ENCODE results near the gene PRND.
"Not testable (repeated sequence)": the region's sequence is repeated elsewhere in the genome, so short reads cannot be mapped to it uniquely, and the experiment has no call there.

PRND gene

GRCh38 chr20:4769328-4769727 is 47.6 kb downstream of the PRND start:
- DNase-seq (ENCODE audit: low spot score) (no peak), ATAC-seq (ENCODE audit: low read depth) (no peak)
- no peaks in the 10 kb centered on the region for H3K36me3 ChIP-seq (ENCODE audit: low read depth)
- no peak overlapping the region for H3K4me3 ChIP-seq (ENCODE audit: severe bottlenecking)
- H3K4me1 ChIP-seq (ENCODE audit: insufficient read depth, poor library complexity, severe bottlenecking) = no peaks in the 10 kb centered on the region
- H3K27me3 ChIP-seq (ENCODE audit: insufficient read depth, poor library complexity, severe bottlenecking) = no peaks in the 10 kb centered on the region
- no peaks in the 10 kb centered on the region for H3K9me3 ChIP-seq (ENCODE audit: severe bottlenecking)
- TF ChIP-seq CTCF (IDR thresholded peaks at IDR 0.05; ENCODE audit: poor library complexity, severe bottlenecking) = no peak
- H3K27ac ChIP-seq (ENCODE audit: poor library complexity, severe bottlenecking) = no peak overlapping the region

DNA sequence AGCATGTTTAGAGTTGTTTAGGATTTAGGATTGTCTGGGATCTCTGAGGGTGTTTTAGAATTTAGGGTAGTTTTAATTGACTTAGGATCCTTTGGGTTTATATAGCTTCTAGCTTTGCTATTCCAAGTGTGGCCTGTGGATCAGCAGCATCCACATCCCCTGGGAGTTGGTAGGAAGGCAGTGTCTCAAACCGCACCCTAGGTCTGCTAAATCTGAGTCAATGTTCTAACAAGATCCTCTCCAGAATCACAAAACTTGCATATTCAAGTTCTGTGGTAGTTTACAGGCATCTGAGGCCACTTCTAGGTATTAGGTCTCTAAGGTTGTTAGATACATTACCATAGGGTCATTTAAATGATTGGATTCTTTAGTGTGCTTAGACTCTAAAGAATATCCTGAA is 48.3 kb downstream of the PRND start:
- no peak for DNase-seq (ENCODE audit: low spot score)

GRCh38 chr20:4771004-4771403 is 49.3 kb downstream of the PRND start:
- DNase-seq (ENCODE audit: low spot score) (no peak), ATAC-seq (ENCODE audit: low read depth) (no peak)
- no peaks in the 10 kb centered on the region for H3K27me3 ChIP-seq (ENCODE audit: insufficient read depth, poor library complexity, severe bottlenecking)
- no peak overlapping the region for H3K4me3 ChIP-seq (ENCODE audit: severe bottlenecking)
- no peaks in the 10 kb centered on the region for H3K9me3 ChIP-seq (ENCODE audit: severe bottlenecking)
- no peaks in the 10 kb centered on the region for H3K36me3 ChIP-seq (ENCODE audit: low read depth)
- H3K4me1 ChIP-seq (ENCODE audit: insufficient read depth, poor library complexity, severe bottlenecking) = no peaks in the 10 kb centered on the region
- no peak for TF ChIP-seq CTCF (IDR thresholded peaks at IDR 0.05; ENCODE audit: poor library complexity, severe bottlenecking)
- no peak overlapping the region for H3K27ac ChIP-seq (ENCODE audit: poor library complexity, severe bottlenecking)

More for the DNA sequence above, 48.3 kb downstream of the PRND start:
- no peaks in the 10 kb centered on the region for H3K27me3 ChIP-seq (ENCODE audit: insufficient read depth, poor library complexity, severe bottlenecking)
- H3K9me3 ChIP-seq (ENCODE audit: severe bottlenecking) = no peaks in the 10 kb centered on the region
- H3K27ac ChIP-seq (ENCODE audit: poor library complexity, severe bottlenecking) = no peak overlapping the region
- no peak overlapping the region for H3K4me3 ChIP-seq (ENCODE audit: severe bottlenecking)
- no peak for ATAC-seq (ENCODE audit: low read depth)
- H3K4me1 ChIP-seq (ENCODE audit: insufficient read depth, poor library complexity, severe bottlenecking) = no peaks in the 10 kb centered on the region
- no peak for TF ChIP-seq CTCF (IDR thresholded peaks at IDR 0.05; ENCODE audit: poor library complexity, severe bottlenecking)
- no peaks in the 10 kb centered on the region for H3K36me3 ChIP-seq (ENCODE audit: low read depth)

DNA sequence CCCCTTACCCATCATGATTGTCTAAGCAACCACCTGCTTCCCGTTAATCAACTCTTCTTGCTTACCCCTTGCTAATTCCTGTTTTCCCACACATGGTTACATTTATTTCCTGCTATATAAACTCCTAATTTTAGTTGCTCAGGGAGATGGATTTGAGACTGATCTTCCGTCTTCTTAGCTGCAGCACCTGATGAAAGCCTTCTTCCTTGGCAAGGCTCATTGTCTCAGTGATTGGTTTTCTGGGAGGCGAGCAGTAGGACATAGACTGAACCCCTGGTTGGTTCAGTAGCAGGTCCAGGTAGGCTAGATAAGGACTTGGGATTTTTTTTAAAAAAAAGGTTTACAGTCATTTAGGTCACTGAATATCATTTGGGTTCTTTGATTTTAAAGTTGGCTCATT is 50.4 kb downstream of the PRND start:
- no peak overlapping the region for H3K4me3 ChIP-seq (ENCODE audit: severe bottlenecking)
- DNase-seq (ENCODE audit: low spot score) (no peak), ATAC-seq (ENCODE audit: low read depth) (no peak)
- no peak for TF ChIP-seq CTCF (IDR thresholded peaks at IDR 0.05; ENCODE audit: poor library complexity, severe bottlenecking)
- H3K27me3 ChIP-seq (ENCODE audit: insufficient read depth, poor library complexity, severe bottlenecking) = no peaks in the 10 kb centered on the region
- no peaks in the 10 kb centered on the region for H3K4me1 ChIP-seq (ENCODE audit: insufficient read depth, poor library complexity, severe bottlenecking)
- no peaks in the 10 kb centered on the region for H3K36me3 ChIP-seq (ENCODE audit: low read depth)
- no peaks in the 10 kb centered on the region for H3K9me3 ChIP-seq (ENCODE audit: severe bottlenecking)
- H3K27ac ChIP-seq (ENCODE audit: poor library complexity, severe bottlenecking) = no peak overlapping the region

DNA sequence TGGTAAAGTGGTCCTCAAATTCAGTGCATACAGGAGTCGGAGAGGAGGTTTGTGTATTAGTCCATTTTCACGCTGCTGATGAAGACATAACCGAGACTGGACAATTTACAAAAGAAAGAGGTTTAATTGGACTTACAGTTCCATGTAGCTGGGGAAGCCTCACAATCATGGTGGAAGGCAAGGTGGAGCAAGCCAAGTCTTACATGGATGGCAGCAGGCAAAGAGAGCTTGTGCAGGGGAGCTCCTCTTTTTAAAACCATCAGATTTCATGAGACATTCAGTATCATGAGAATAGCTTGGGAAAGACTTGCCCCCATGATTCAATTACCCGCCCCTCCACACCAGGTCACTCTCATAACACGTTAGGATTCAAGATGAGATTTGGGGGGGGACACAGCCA is 51.3 kb downstream of the PRND start:
- H3K27me3 ChIP-seq (ENCODE audit: insufficient read depth, poor library complexity, severe bottlenecking); H3K36me3 ChIP-seq (ENCODE audit: low read depth); H3K9me3 ChIP-seq (ENCODE audit: severe bottlenecking); H3K4me1 ChIP-seq (ENCODE audit: insufficient read depth, poor library complexity, severe bottlenecking); H3K4me3 ChIP-seq (ENCODE audit: severe bottlenecking); H3K27ac ChIP-seq (ENCODE audit: poor library complexity, severe bottlenecking); ATAC-seq (ENCODE audit: low read depth); DNase-seq (ENCODE audit: low spot score): not testable (repeated sequence)
